Cardiac septum (tissue), 1 donor: ENCODE measurements around the gene MNT. TPM values are rescaled to one million over a fixed set of nuclear protein-coding genes. Genes with fewer than 3 reads are reported as not detected.

Experiments used
- DNase-seq: peaks from one replicate; pipeline ENCODE4 v3.0.0-alpha.2; 2020; ENCODE audit warnings: low spot score
- intact Hi-C: fragments of 100-400 bp; cut with DNase I; formaldehyde crosslinking; loops from one replicate; pipeline ENCODE4 v1.14.0; 2022
- total RNA-seq: library from RNA; stranded (reverse); fragmentation: NEBNext Ultra II Directional; extraction: Animal tissue kit (Norgen Biotek cat#: 25700); gene quantifications from one replicate; pipeline ENCODE4 v1.2.1, GENCODE V29; 2021
- donor health status: DM: no; HTN: no; CAD: no.

Gene MNT
- total RNA-seq, 1 donor from 2014 or later = 12.9 TPM

- intact Hi-C loops = no loop called here
- no peak for DNase-seq
These were observed 14.3 kb downstream of the MNT start for GRCh38 chr17:2386400-2387085.

- intact Hi-C loops = no loop called here
- no peak for DNase-seq
These were observed 15.3 kb downstream of the MNT start for GRCh38 chr17:2385240-2386210.

- intact Hi-C loops = no loop called here
These were observed 16.3 kb downstream of the MNT start for GRCh38 chr17:2384439-2385127.

GRCh38 chr17:2383628-2384167, 17.2 kb downstream of the MNT start:
- intact Hi-C loops = no loop called here
- DNase-seq = no peak

More at GRCh38 chr17:2384439-2385127, 16.3 kb downstream of the MNT start:
- no peak for DNase-seq

GRCh38 chr17:2380950-2381649, 19.8 kb downstream of the MNT start:
- DNase-seq = no peak
- intact Hi-C loops = no loop called here

GRCh38 chr17:2380226-2380922, 20.5 kb downstream of the MNT start:
- intact Hi-C loops = no loop called here
- no peak for DNase-seq

- intact Hi-C loops = no loop called here
- DNase-seq = no peak
These were observed 21.2 kb downstream of the MNT start for GRCh38 chr17:2379489-2380225.

- no peak for DNase-seq
- intact Hi-C loops = no loop called here
These were observed 22.0 kb downstream of the MNT start for GRCh38 chr17:2378905-2379304.

- DNase-seq = no peak
- intact Hi-C loops = no loop called here
These were observed 23.2 kb downstream of the MNT start for GRCh38 chr17:2377659-2378058.

- intact Hi-C loops = no loop called here
These were observed 24.8 kb downstream of the MNT start for GRCh38 chr17:2376107-2376506.

GRCh38 chr17:2375406-2375805, 25.5 kb downstream of the MNT start:
- intact Hi-C loops = no loop called here

More at GRCh38 chr17:2376107-2376506, 24.8 kb downstream of the MNT start:
- no peak for DNase-seq

GRCh38 chr17:2374549-2375285, 26.1 kb downstream of the MNT start:
- intact Hi-C loops = no loop called here
- no peak for DNase-seq

More at GRCh38 chr17:2375406-2375805, 25.5 kb downstream of the MNT start:
- no peak for DNase-seq

GRCh38 chr17:2373179-2373578, 27.7 kb downstream of the MNT start:
- intact Hi-C loops = no loop called here
- DNase-seq = no peak

- no peak for DNase-seq
- intact Hi-C loops = no loop called here
These were observed 28.2 kb downstream of the MNT start for GRCh38 chr17:2372681-2373080.

GRCh38 chr17:2372180-2372579, 28.7 kb downstream of the MNT start:
- no peak for DNase-seq

GRCh38 chr17:2371183-2372130, 29.4 kb downstream of the MNT start:
- no peak for DNase-seq
- intact Hi-C loops = no loop called here

More at GRCh38 chr17:2372180-2372579, 28.7 kb downstream of the MNT start:
- intact Hi-C loops = no loop called here
